Renal cortex interstitium (tissue), 11 donors: Measurements from ENCODE around the gene RASGRP3. TPM values are rescaled to one million over a fixed set of nuclear protein-coding genes. Genes with fewer than 3 reads are reported as not detected.

Source experiments
- DNase-seq, 11 donors: peaks; one replicate each; pipeline ENCODE4 v3.0.0-alpha.2; 2013; ENCODE audit warnings: low read depth in 9 of 11, low spot score in 4 of 11; ENCODE audit errors: extremely low read depth in 1 of 11
- polyA plus RNA-seq, 3 donors: library from polyadenylated mRNA; unstranded; fragments of 120-200 nt; gene quantifications; one replicate each; pipeline ENCODE4 v1.2.1, GENCODE V29; 2013; ENCODE audit not compliant: insufficient read length in 3 of 3

RASGRP3 gene
- polyA plus RNA-seq, 3 donors = 17.6 to 26.5 (median 17.8) TPM

DNA sequence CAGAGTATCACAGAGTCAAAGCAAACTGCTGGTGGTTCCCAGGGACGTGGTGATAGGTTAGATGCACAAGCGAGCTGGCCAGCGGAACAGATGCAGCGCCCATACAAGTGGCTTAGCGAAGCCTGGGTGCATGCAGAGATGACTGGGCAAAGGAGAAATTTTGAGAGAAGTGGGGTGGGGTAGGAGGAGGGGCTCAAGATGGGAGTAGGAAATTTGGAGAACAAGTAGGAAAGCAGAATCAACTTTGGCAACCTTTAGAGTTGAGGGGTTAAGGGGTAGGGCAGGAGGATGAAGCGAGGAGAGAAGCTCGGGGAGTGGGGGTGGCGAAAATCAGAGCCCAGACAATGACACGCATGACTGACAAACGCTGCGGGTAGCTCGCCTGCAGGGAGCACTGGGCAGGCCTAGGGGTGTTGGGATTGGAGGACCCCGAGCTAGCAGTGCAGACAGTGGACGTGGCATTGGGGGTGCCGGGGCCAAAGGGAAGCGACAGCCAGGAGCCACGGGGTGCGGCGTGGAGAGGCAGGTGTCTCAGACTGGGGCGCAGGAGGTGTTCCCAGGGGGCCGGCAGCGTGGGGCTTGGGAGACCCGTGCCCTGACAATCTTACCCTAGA, 122.2 kb downstream of the RASGRP3 start:
- peak in 2 of 11 donors; percentile 30 to 35 for DNase-seq

DNA sequence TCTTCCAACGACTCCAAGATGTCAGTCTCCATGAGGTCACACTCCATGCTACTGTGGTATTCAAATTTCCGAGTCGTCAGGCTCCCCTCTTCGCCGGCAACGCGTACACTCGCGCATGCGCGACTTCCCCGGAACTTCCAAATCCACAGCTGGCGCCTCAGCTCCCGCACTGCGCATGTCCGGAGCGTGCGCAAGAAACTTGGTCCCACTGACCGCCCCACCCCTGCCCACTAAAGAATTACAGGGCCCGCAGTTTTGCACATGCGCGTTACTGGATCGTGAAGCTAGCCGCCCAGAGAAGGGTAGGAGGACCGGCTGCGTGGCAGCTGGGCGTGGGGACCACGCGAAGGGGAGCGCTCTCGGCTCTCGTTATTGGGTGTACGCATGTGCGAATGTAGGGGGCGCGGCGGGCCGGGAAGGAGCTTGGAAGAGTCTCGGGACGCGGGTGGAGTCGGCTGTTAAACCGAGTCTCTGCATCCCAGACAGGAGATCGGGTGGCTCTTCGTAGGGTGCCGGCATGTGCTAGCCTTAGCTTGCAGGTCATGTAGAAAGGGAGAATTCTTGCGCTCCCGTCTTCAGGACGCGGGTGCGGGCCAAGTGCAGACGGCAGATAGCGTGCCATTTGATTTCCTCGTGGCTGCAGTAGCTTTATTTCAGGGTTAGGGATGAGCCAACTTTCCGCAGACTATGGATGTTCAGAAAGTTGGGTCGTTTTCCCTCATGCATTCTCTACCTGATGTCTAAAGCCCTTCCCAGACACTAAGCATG, 122.9 kb downstream of the RASGRP3 start, which contains the start of gene FAM98A:
FAM98A (minus strand) TSS at position 125 of the 768 bp plus-strand sequence; CDS start at position 47, 78 bp downstream.
- DNase-seq = peak; percentile 97 to 99 (median 99)

DNA sequence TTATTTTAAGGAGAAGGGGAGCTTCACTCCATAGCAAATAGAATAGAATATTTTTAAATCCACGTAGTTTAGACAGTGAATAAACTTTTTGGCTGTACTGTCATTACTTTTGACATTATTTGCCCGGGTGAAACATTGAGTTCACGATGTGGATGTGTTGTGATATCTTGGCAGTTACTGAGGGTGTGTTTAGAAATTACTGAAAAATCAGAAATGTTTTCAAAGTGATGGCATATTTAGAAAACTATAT, 123.4 kb downstream of the RASGRP3 start:
- no peak for DNase-seq

DNA sequence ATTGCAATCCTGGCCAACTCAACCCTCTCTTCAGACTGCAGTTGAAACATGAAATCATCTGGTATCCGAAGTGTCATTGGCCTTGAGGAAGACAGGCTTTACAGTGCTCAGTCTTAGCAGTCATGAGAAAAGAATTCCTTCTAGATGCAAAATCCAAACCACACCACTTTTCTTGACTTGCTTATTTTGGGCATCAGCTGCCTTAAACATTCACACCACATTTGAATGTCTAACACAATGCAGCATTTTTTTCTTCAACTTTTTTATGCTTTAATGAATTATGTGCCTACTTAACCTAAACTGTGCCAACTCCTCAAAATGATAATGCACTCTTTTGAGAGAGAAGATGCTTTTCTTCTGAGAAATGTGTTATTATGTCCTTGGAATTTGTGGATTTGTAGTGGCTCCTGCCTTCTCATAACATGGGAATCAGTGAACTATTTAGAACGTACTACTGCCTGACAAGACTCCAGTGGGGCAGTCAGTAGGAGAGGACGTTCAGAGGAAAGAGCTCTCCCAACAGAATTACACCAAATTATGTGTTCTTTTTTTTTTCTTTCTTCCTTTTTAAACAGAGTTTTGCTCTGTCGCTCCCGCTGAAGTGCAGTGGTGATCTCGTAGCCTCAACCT, 125.9 kb downstream of the RASGRP3 start:
- no peak for DNase-seq

DNA sequence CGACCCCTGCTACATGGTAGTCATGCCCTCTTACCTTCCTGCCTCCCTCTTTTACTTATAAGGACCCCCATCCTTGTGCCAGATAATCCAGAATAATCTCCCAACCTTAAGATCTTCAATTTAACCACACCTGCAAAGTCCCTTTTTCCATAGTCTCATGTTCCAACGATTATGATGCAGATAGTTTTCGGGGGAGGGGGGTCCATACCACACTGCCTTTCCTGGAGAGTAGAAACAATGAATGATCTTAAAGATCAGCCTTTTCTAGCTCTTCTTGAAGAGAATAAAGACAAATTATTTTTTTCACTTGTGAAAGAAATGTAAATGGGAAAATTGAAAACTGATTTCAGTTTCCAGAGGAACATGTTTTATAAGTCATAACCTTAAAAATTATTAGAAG, 127.0 kb downstream of the RASGRP3 start:
- DNase-seq = no peak

DNA sequence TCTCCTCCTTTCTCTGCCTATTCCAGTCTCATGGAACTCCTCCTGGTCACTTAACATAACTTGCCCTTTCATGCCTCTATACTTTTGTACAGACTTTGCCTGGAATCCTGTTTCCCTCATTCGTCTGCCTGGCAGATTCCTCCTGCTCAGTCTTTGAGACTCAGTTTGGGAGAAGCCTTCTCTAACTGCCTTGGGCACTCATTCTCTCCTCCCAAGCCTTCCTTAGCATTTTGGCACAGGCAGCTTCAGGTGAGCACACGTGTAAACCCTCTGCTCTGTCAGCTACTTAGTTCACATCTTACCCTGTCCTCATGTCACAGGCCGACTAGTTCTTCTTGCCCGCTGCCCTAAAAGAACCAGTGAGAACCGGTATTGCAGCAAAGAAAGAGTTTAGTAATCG, 128.6 kb downstream of the RASGRP3 start:
- no peak for DNase-seq

DNA sequence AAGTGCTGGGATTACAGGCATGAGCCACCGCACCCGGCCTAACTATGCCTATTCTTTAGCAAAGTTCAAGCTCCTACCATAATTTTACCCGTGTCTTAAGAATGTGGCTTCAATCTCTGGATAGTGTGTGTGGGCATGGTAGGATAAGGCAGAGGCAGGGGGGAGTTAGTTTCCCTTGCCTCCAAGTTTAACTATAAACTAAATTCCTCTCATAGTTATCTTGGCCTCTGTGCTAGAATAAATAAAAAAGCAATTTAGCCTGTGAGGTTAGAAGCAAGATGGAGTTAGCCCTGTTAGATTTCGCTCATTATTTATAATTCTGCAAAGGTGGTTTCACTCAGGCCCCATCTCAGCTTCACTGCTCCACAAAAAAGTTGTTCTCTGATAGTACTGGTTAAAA, 129.7 kb downstream of the RASGRP3 start:
- DNase-seq = peak in 1 of 11 donors; percentile 48

DNA sequence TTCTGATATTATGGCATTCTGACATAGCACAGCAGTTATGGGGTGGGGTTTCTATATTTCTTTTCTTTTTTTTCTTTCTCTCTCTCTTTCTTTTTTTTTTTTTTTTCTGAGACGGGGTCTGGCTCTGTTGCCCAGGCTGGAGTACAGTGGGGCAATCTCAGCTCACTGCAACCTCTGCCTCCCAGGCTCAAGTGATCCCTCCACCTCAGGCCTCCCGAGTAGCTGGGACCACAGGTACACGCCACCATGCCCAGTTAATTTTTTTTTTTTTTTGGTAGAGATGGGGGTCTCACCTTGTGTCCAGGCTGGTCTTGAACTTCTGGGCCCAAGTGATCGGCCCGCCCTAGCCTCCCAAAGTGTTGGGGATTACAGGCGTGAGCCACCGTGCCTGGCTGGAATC, 130.2 kb downstream of the RASGRP3 start:
- no peak for DNase-seq

DNA sequence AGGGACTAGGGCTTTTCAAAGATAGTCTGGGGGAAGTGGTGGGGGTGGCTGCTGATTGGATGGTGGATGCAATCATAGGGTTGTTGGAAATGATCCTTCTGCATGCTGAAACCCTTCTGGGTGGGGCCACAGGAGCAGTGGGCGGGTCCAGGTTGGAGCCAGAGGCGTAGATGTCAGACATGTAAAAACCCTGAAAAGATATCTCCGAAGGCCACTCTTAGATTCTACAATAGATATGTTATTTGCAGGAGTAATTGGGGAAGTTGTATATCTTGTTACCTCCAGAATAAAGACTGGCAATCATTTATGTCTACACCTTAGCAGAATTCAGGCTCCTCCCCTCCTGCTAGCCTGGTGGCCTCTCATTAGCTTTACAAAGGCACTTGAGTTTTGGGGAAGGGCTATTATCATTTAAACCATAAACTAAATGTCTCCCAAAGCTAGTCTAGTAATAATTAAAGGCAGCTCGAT, 130.8 kb downstream of the RASGRP3 start:
- no peak for DNase-seq

DNA sequence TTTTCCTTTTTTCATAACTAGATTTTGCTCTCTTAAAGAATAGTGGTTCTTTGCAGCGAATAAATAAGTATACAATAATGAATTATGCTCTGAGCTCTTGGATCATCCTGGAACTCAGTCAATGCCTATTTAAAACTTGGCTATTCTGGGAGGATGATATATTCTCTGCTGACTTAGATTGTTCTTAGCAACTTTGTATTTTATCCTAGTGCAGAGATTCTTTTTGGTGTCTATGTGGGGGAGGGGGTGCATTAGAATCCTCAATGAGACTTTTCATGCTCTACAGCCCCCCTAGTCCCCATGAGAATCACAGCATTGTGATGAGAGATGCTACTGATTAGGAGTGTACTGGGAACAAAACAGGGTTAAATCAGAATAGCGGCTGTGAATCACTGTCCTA, 131.5 kb downstream of the RASGRP3 start:
- no peak for DNase-seq

DNA sequence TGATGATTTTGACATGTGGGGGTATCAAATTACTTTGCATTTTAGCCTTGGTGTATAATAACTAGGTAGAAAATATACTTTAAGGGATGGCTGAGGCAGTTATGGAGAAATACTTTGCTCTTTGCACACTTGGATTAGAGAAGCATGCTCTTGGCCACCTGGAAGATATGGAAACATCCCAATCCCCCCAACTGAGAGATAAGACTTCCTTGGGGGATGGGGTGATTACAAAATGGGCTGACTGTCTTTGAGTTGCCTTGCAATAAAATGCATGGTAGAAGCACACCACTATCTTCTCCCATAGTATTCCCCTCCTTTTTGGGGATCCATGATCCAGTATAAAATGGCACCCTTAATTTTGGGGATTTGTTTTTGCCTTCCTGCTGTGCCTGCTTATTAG, 137.7 kb downstream of the RASGRP3 start:
- DNase-seq = no peak

Other genes with a start within 250 kb of the RASGRP3 start
- gene FAM98A, start 122.7 kb downstream of the RASGRP3 start, polyA plus RNA-seq = 10 to 100 TPM; 47.7 to 53.4 (median 53.0) TPM